Stimulated activated CD4-positive, alpha-beta T cell treated with anti-CD3 and anti-CD28 coated beads, Interleukin-15, amount 100 ng/mL, for 24 hours (primary cell): ENCODE measurements around the gene BRMS1L.
"Not testable (repeated sequence)": the region's sequence is repeated elsewhere in the genome, so short reads cannot be mapped to it uniquely, and the experiment has no call there.

Experiments
- DNase-seq: peaks from one replicate; pipeline ENCODE4 v3.0.0-alpha.2; 2020

Gene BRMS1L

GRCh38 chr14:35826218-35826951, at the start of gene BRMS1L:
Gene BRMS1L (plus strand): TSS chr14:35826338. CDS start chr14:35826517, 179 bp downstream.
- peak; percentile 99 for DNase-seq

GRCh38 chr14:35776823-35777222, 49.3 kb upstream of the BRMS1L start:
- DNase-seq: no peak

GRCh38 chr14:35777550-35777949, 48.6 kb upstream of the BRMS1L start:
- DNase-seq: not testable (repeated sequence)

- DNase-seq: no peak
Observed at GRCh38 chr14:35779368-35779767, 46.8 kb upstream of the BRMS1L start.

GRCh38 chr14:35783699-35784098, 42.4 kb upstream of the BRMS1L start:
- DNase-seq: no peak

GRCh38 chr14:35786856-35787255, 39.3 kb upstream of the BRMS1L start:
- no peak for DNase-seq

- DNase-seq: peak; percentile 24
Observed at GRCh38 chr14:35789651-35790050, 36.5 kb upstream of the BRMS1L start.

GRCh38 chr14:35797796-35798195, 28.3 kb upstream of the BRMS1L start:
- no peak for DNase-seq

- no peak for DNase-seq
Observed at GRCh38 chr14:35806006-35806907, 19.9 kb upstream of the BRMS1L start.

- no peak for DNase-seq
Observed at GRCh38 chr14:35807131-35807961, 18.8 kb upstream of the BRMS1L start.

- DNase-seq: peak; percentile 65
Observed at GRCh38 chr14:35808076-35808637, 18.0 kb upstream of the BRMS1L start.

GRCh38 chr14:35808638-35809563, 17.2 kb upstream of the BRMS1L start, which contains the start of gene RALGAPA1:
Gene RALGAPA1 (minus strand): TSS chr14:35809295. CDS start chr14:35808835, 460 bp downstream.
- DNase-seq: peak; percentile 91

- no peak for DNase-seq
Observed at GRCh38 chr14:35809597-35809996, 16.5 kb upstream of the BRMS1L start.

- no peak for DNase-seq
Observed at GRCh38 chr14:35810963-35811362, 15.2 kb upstream of the BRMS1L start.

- peak; percentile 87 for DNase-seq
Observed at GRCh38 chr14:35814371-35815005, 11.7 kb upstream of the BRMS1L start.

GRCh38 chr14:35818346-35819115, 7.6 kb upstream of the BRMS1L start:
- DNase-seq: peak; percentile 23

- no peak for DNase-seq
Observed at GRCh38 chr14:35819591-35820540, 6.3 kb upstream of the BRMS1L start.

- DNase-seq: peak; percentile 17
Observed at GRCh38 chr14:35821564-35822411, 4.3 kb upstream of the BRMS1L start.
